SK-N-MC (cell line): ENCODE measurements around the gene GRIK4.

Source experiments
- EZH2 ChIP-seq: fragments of 200-600 bp; sonication (generic); IDR thresholded peaks from one replicate; pipeline ENCODE4 v1.6.1; 2017; ENCODE audit warnings: antibody characterized with exemption
- FOXP2 ChIP-seq: optimal IDR thresholded peaks from 2 replicates; pipeline ENCODE3; 2011; ENCODE audit warnings: mild to moderate bottlenecking, moderate library complexity; ENCODE audit not compliant: insufficient read depth; ENCODE audit errors: extremely low read length, control extremely low read depth
- POLR2AphosphoS5 ChIP-seq: IDR thresholded peaks from 2 replicates; pipeline ENCODE4 v1.6.1; 2012; ENCODE audit warnings: mild to moderate bottlenecking, low read depth, low read length, borderline replicate concordance

DNA sequence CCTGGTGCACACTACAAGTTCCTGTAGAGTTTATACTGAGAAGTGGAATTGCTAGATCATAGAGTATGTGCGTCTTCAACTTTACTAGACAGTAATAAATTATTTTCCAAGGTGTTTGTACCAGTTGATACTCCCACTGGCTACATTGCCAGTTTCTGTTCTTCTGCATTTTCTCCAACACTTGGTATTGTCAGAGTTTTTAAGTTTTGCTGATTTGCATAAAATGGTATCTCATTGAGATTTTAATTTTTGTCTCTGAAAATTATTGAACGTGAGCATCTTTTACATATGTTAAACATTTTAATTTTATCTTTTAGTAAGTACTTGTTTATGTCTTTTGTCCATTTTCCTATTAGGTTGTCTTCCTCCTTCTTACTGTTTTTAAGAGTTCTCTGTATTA, 519.6 kb downstream of the GRIK4 start:
- TF ChIP-seq POLR2AphosphoS5 (no peak), EZH2 (no peak), FOXP2 (no peak)
